Activated gamma-delta T cell treated with anti-CD3 and anti-CD28 coated beads, Interleukin-2, amount 50 U/mL, for 16 hours (primary cell): ENCODE data around the gene HYCC2.
"Not testable (repeated sequence)": the region's sequence is repeated elsewhere in the genome, so short reads cannot be mapped to it uniquely, and the experiment has no call there.

Source experiments
- DNase-seq: peaks from one replicate; pipeline ENCODE4 v3.0.0-alpha.2; 2020; ENCODE audit warnings: low read depth

The HYCC2 gene

GRCh38 chr2:201070948-201071478 is 458 bp downstream of the HYCC2 start:
- no peak for DNase-seq

GRCh38 chr2:201064797-201065329 is 6.6 kb downstream of the HYCC2 start:
- DNase-seq = no peak

GRCh38 chr2:201063516-201063915 is 8.0 kb downstream of the HYCC2 start:
- DNase-seq = not testable (repeated sequence)

- no peak for DNase-seq
Measured at GRCh38 chr2:201059961-201060755, 11.3 kb downstream of the HYCC2 start.

DNA sequence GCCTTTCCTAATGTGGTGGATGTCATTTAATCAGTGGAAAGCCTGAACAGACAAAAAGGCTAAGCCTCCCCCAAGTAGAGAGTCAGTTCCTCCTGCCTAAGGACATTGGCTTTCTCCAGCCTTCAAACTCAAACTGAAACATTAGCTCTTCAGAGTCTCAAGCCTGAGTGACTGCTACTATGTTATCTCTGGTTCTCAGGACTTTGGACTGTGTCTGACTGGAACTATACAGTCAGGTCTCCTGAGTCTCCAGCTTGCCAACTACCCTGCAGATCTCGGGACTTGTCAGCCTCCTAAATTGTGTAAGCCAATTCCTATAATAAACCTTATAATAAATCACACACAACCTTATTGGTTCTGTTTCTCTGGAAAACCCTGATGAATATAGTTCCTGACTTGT is 12.6 kb downstream of the HYCC2 start:
- DNase-seq = no peak

DNA sequence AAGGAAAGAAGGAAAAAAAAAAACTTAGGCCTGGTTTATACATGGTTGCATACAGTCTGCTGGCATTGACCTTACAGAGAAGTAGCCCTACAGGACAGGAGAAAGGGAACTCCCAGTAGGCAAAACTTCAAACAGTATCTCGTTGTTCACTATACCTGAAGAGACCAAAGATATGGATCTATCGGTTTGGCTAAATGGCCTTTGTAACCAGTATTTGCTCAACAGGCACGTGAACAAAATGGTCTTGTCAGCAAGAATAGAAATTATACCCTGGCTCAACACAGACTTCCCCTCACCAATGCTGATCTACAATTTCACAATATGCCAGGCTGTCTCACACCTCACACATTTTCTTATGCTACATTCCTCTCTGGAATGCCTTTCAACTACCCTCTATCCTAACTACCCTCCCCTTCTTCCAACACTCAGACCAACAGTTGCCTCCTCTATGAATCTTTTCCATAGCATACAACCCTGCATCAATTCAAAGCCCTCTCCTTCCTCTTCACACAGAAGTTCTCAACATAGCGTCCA is 13.7 kb downstream of the HYCC2 start:
- no peak for DNase-seq

DNA sequence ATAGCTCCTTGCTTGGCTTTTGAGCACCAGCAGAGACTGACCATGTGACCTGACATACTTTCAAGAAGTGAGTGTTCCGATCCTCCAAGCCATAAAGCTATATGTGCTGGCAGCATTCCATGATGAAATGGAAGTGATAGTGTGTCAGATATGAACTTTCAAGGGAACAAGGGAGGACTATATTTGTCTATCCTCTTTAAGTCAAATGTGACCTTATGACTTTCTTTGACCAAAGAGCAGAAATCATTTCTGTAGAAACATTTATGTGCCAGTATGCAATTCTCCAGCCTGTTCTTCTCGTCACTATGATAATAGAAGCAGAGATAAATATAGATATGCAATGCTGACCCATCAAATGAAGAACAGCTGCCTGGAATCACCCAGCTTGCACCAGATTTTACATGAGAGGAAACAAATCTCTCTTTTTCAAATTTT is 14.4 kb downstream of the HYCC2 start:
- no peak for DNase-seq

DNA sequence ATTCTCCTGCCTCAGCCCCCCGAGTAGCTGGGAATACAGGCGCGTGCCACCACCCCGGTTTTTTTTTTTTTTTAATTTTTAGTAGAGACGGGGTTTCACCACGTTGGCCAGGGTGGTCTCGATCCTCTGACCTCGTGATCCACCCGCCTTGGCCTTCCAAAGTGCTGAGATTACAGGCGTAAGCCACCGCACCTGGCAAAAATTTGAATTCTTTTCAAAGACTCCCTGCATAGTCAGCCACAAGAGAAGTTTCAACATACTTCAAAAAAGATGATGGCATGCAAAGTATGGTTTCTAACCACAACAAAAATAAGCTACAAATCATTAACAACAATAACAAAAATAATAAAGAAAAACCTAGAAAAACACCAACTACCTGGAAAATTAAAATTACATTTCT is 22.0 kb downstream of the HYCC2 start:
- DNase-seq = no peak

DNA sequence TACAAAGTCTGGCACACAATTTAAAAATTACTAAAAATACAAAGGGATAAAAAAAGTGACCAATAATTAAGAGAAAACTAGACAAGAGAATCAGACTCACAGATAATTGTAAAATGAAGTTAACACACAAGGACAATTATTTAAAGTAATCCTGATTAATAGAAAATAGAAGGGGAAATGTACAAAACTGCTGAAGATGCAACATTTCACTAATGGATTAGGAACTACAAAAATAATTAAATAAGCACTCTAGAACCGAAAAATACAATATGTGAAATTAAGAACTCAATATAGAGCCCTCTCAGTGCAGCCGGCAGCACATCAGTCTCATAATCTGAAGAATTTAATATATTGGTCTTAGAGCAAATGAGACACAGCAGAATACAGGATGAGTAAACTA is 24.6 kb downstream of the HYCC2 start:
- DNase-seq = no peak

GRCh38 chr2:201043050-201043449 is 28.4 kb downstream of the HYCC2 start:
- not testable (repeated sequence) for DNase-seq

GRCh38 chr2:201042451-201042850 is 29.0 kb downstream of the HYCC2 start:
- DNase-seq = not testable (repeated sequence)

GRCh38 chr2:201040867-201041628 is 30.4 kb downstream of the HYCC2 start:
- no peak for DNase-seq

- no peak for DNase-seq
Measured at GRCh38 chr2:201038855-201039254, 32.6 kb downstream of the HYCC2 start.

- not testable (repeated sequence) for DNase-seq
Measured at GRCh38 chr2:201038361-201038760, 33.1 kb downstream of the HYCC2 start.

DNA sequence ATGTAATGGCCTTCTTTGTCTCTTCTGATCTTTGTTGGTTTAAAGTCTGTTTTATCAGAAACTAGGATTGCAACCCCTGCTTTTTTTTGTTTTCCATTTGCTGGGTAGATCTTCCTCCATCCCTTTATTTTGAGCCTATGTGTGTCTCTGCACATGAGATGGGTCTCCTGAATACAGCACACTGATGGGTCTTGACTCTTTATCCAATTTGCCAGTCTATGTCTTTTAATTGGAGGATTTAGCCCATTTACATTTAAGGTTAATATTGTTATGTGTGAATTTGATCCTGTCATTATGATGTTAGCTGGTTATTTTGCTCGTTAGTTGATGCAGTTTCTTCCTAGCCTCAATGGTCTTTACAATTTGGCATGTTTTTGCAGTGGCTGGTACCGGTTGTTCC is 37.1 kb downstream of the HYCC2 start:
- DNase-seq = not testable (repeated sequence)

DNA sequence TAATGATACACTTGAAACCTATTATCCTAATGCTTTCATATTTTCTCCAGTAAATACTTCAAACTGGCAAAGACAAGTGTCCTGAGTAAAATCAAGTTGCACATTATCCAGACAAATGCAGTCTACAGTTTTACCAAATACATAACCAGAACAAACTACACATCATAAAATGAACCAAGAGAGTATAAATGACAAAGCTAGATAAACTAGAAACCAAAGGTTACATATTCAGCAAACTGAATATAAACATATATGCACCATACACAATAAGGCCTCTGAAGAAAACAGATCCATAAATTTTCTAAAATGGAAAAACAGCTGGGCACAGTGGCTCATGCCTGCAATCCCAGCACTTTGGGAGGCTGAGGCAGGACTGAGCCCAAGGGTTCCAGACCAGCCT is 47.0 kb downstream of the HYCC2 start:
- no peak for DNase-seq

GRCh38 chr2:201021914-201022313 is 49.6 kb downstream of the HYCC2 start:
- DNase-seq = no peak
